ENCODE data around the gene PPP1R13B.
"Not testable (repeated sequence)": the region's sequence is repeated elsewhere in the genome, so short reads cannot be mapped to it uniquely, and the experiment has no call there.

PPP1R13B gene

GRCh38 chr14:103847451-103848174 is at the start of gene PPP1R13B:
TSS of gene PPP1R13B (minus strand) at chr14:103847575. CDS start at chr14:103847307, 268 bp downstream.
- peak; percentile 95 to 97 for ATAC-seq

GRCh38 chr14:103896578-103896977 is 49.2 kb upstream of the PPP1R13B start:
- ATAC-seq: no peak

GRCh38 chr14:103894723-103895059 is 47.3 kb upstream of the PPP1R13B start:
- no peak for ATAC-seq

GRCh38 chr14:103894034-103894722 is 46.8 kb upstream of the PPP1R13B start:
- ATAC-seq: no peak

- ATAC-seq: no peak
Measured at GRCh38 chr14:103892247-103892646, 44.9 kb upstream of the PPP1R13B start.

- no peak for ATAC-seq
Measured at GRCh38 chr14:103891667-103892215, 44.4 kb upstream of the PPP1R13B start.

- ATAC-seq: no peak
Measured at GRCh38 chr14:103890821-103891666, 43.7 kb upstream of the PPP1R13B start.

- no peak for ATAC-seq
Measured at GRCh38 chr14:103890052-103890371, 42.6 kb upstream of the PPP1R13B start.

DNA sequence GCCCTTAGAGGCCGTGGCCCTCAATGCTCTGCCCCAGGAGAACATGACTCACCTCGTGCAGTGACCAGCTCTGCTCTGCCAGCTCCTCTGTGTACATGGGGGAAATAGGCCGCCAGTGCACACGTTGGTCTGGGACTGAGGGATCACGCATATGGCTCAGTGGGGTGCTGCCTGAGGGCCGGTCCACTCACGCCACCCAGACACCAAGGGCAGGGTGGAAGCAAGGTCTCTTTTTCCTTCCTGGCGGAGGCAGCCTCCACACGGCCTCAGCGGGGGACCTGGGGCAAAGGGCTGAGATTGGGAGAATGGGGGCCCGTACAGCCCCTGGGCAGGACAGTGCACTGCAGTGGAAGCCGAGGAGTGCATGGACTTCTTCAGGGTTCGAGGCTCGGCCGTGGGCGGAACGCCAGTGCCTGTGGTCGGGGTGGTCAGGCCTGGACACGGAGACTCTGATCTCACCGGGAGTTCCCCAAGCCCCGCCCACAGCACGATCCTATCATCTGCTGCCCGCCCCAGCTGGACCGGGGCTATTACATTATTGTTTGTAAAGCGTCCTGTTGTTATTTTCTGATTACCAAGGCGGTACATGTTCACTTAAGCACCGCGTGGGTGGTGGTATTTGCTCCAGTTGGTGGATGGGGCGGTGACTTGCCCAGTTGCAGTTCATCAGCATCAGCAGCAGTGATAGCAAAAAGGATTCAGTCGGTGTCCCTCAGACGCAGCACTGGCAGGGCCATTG is 42.1 kb upstream of the PPP1R13B start:
- no peak for ATAC-seq

GRCh38 chr14:103889002-103889312 is 41.6 kb upstream of the PPP1R13B start:
- not testable (repeated sequence) for ATAC-seq

GRCh38 chr14:103887557-103888115 is 40.3 kb upstream of the PPP1R13B start:
- no peak for ATAC-seq

DNA sequence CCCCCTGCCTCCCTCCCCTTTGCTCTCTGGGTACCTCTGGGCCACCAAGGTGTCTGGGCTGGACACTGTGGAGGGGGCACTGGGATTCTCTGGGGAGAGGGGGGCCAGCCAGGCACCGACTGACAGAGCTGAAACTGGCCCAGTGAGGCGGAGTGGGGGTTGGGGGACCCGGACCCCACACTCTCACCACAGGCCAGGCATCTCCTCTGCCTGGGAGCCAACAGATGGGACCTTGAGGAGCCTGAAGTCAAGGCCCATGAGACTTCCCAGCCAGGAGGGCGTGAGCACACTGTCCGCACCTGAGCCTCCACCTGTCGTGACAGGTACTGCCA is 39.8 kb upstream of the PPP1R13B start:
- ATAC-seq: no peak

DNA sequence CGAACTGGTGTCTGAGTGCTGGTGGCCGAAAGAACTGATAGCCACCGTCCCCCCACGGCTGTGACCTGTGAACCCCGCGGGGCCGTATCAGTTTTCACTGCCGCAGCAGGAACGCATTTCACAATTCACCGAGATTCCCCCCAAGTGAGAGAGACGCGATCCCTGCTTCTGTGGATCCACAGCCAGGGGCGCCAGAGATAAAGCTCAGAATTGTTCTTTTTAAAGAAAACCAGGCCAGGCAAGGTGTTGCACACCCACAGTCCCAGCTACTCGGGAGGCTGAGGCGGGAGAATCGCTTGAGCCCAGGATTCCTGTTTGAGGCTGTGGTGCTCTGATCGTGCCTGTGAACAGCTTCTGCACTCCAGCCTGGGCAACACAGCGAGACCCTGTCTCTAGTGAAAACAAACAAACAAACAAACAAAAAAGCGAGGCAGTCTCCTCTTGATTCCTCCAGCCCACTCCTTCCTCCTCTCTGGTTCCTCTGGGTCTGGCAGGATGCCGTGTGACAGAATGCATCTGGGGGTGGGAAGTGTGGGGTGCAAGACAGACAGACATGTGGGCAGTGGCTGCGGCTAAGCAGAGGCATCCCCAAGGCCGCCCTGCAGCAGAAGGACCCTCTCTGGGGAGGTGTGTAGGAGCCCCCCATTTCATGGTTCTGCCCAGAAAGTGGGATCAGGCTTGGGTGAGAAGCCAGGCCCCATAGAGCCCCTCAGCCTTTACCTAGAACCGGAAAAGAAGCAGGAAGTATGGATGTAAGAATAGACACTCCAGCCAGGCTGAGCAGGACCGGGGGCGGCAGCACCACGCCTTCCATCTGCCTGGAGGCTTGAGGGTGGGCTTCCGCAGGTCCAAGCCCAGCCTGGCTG is 39.2 kb upstream of the PPP1R13B start:
- ATAC-seq: no peak

- ATAC-seq: no peak
Measured at GRCh38 chr14:103885509-103885932, 38.1 kb upstream of the PPP1R13B start.

- ATAC-seq: no peak
Measured at GRCh38 chr14:103884854-103885253, 37.5 kb upstream of the PPP1R13B start.

DNA sequence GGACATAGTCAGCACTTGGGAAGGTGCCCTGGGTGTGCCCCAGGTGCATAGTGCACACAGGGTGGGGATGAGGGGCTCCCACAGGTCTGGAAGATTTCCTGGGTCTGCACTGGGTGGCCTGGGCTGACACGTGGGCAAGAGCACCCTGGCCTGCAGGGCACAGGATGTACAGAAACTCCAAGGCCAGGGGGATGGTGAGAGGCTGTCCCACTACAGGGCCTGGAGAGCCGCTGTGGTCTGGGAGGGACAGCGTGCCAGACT is 35.8 kb upstream of the PPP1R13B start:
- ATAC-seq: no peak

GRCh38 chr14:103882503-103883262 is 35.3 kb upstream of the PPP1R13B start:
- no peak for ATAC-seq

- ATAC-seq: no peak
Measured at GRCh38 chr14:103881268-103882201, 34.2 kb upstream of the PPP1R13B start.

DNA sequence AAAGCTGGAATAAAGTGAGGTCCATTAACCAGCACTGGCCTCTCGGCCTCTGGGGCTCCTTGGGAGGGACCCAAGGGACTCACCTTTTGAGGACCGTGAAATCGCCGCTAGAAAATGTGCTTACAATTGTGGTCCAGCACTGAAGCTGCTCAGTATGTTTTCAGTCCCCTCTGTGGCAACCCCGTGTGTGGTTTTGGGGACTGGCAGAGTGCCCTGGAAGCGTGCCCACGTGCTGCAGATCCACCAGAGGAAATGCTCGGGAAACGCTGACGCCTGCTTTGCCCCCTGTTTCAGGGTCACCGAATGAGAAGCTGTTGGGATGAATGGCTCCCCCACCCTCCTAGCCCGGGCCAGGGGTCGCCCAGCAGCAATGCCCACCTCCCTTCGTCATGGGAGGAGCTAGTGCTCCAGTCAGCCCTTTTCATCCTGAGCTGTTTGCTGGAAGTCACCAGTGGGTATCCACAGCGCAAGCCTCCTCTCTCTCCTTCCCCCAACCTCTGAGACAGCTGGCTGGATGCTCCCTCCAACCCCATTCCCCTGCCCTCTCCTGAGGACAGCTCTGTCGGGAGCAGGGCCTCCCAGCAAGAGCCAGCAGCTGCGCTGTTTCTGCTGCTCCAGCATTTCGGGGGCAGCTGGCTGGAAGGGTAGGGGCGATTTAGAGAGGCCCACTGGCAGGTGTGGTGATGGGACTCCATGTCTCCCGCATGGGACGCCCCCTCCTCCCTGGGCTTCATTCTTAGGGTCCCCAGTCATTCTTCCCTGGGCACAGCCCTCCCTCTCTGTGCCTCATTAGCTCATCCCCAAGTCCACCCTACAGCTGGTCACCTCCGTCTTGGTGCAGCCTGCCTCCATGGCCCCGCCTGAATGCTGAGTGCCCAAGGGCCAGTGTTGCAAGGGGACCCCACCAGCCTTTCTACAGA is 33.2 kb upstream of the PPP1R13B start:
- ATAC-seq: no peak
